Measurements from ENCODE around the gene MAPKAP1. TPM values are rescaled to one million over a fixed set of nuclear protein-coding genes. Genes with fewer than 3 reads are reported as not detected.

The MAPKAP1 gene
- total RNA-seq, 4 donors from 2014 or later: 46.7 to 63.0 (median 57.9) TPM

DNA sequence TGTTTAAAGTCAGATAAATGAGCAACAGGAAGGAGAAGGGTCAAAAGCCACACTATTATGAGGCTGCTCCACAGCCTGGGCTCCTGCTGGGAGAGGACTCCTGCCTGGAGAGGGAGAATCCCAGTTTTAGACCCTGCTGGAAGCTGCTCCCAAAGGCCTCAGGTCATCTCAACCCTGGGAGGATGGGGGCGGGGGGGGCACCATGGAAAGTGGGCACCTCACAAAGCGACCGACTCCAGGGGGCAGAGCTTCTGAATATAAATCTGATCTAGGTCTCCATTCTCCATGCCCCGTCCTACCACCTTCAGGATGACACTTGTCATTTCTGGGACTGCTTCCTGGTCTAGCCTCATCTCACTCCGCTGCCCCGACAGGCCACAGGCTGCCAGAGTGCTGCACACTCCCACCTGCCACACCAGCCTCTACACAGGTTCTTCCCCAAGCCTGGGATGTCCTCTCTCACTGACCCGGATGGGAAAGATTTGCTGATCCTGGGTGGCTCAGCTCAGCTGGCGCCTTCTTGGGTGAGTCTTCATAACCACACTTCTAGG, 262.0 kb downstream of the MAPKAP1 start:
- H3K4me3 ChIP-seq (ENCODE audit: low read depth, poor library complexity, severe bottlenecking): no peak overlapping the region
- no peak for DNase-seq (ENCODE audit: low spot score in 2 of 2)
- 91 to 95% methylated on average over 8 of the region's 8 CpGs for WGBS, 2 donors
- intact Hi-C loops (cut with DNase I; ENCODE audit: low total_unique reads): no loop called here
- no peak for TF ChIP-seq POLR2A (IDR thresholded peaks at IDR 0.05)
- TF ChIP-seq, protein P1, sequence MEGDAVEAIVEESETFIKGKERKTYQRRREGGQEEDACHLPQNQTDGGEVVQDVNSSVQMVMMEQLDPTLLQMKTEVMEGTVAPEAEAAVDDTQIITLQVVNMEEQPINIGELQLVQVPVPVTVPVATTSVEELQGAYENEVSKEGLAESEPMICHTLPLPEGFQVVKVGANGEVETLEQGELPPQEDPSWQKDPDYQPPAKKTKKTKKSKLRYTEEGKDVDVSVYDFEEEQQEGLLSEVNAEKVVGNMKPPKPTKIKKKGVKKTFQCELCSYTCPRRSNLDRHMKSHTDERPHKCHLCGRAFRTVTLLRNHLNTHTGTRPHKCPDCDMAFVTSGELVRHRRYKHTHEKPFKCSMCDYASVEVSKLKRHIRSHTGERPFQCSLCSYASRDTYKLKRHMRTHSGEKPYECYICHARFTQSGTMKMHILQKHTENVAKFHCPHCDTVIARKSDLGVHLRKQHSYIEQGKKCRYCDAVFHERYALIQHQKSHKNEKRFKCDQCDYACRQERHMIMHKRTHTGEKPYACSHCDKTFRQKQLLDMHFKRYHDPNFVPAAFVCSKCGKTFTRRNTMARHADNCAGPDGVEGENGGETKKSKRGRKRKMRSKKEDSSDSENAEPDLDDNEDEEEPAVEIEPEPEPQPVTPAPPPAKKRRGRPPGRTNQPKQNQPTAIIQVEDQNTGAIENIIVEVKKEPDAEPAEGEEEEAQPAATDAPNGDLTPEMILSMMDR (IDR thresholded peaks at IDR 0.05): no peak

DNA sequence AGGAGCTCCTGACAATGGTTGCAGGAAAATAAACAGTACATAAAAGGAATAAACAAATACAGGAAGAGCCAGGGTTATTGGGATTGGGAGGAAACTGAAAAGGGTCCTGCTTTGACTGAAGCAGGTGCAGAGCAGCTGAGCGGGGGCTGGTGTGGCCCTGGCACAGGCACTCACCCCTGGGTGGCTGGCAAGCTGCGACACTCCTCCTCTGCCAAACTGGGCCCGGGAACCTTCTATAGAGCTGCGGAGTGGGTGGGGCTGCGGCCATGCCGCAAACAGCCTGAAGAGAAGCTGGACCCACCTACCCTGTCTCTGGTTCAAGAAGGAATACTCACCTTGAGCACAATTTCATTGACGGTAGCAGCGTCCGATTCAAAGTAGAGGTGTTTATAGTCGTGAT, 262.8 kb downstream of the MAPKAP1 start:
- WGBS, 2 donors: 89 to 95% methylated on average over 10 of the region's 10 CpGs
- TF ChIP-seq, protein P1 (IDR thresholded peaks at IDR 0.05): no peak
- TF ChIP-seq POLR2A (IDR thresholded peaks at IDR 0.05): no peak

DNA sequence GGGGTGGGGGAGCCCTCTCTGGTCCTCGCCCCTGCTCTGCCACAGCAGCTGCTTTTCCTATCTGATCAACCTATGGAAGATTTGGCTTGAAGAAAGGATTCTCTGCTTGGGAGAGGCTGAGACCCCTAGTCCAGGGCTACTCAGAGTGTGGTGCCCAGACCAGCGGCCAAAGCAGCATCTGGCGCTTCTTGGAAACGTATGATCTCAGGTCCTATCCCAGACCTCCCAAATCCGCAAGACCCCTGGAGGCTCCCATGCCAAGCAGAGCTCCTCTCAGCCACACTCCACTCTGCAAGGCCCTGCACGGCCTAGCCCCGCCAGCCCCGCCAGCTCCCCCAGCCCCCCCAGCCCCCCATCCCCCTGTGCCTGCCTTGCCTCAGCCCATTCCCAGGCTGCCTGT, 263.6 kb downstream of the MAPKAP1 start:
- 98 to 100% methylated on average over 8 of the region's 8 CpGs for WGBS, 2 donors
- no peak overlapping the region for H3K4me3 ChIP-seq (ENCODE audit: low read depth, poor library complexity, severe bottlenecking)
- intact Hi-C loops (cut with DNase I; ENCODE audit: low total_unique reads): no loop called here
- DNase-seq (ENCODE audit: low spot score in 2 of 2): no peak
- TF ChIP-seq POLR2A (IDR thresholded peaks at IDR 0.05): no peak
- TF ChIP-seq, protein P1 (IDR thresholded peaks at IDR 0.05): no peak

More for the DNA sequence above, 262.8 kb downstream of the MAPKAP1 start:
- no peak for DNase-seq (ENCODE audit: low spot score in 2 of 2)
- intact Hi-C loops (cut with DNase I; ENCODE audit: low total_unique reads): no loop called here
- no peak overlapping the region for H3K4me3 ChIP-seq (ENCODE audit: low read depth, poor library complexity, severe bottlenecking)

DNA sequence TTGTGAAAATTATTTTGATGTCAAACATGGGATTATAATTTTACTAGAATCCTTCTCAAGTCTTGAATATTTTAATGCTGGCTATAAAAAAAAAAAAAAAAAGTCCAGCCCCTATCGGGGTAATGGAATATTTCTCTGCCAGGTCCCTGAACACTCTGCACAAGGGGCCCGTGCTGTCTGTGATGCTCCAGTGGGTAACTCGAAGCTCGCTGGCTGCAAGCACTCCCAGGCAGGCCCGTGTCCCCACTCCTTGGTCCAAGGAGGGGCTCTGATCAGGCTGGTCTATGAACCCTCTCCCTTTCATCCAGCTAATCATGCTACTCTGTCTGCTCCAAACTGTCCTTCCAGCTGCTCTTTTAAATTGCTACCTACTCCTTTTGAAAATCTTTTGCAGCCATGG, 264.6 kb downstream of the MAPKAP1 start:
- no peak for DNase-seq (ENCODE audit: low spot score in 2 of 2)
- TF ChIP-seq POLR2A (IDR thresholded peaks at IDR 0.05): no peak
- TF ChIP-seq, protein P1 (IDR thresholded peaks at IDR 0.05): no peak
- no peak overlapping the region for H3K4me3 ChIP-seq (ENCODE audit: low read depth, poor library complexity, severe bottlenecking)
- WGBS, 2 donors: 89 to 92% methylated on average over 5 of the region's 5 CpGs
- intact Hi-C loops (cut with DNase I; ENCODE audit: low total_unique reads): no loop called here

DNA sequence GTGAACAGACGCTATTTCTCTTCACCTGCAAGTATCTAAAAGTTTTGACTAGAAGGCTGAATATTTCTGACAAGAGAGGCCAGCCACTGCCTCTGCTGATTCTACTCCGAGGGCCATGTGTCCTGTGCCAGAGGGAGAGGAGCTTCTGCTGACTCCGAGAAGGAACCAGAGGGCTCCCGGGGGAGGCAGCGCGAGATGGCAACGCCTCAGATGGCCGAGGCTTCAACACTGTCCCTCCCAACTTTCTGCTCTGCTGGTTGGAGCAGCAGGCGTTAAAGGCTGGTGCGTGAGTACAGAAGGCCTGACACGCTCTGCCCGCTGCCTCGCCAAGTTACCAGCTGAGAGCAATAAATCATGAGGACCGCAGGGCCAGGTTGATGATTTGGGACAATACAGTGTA, 266.6 kb downstream of the MAPKAP1 start:
- H3K4me3 ChIP-seq (ENCODE audit: low read depth, poor library complexity, severe bottlenecking): no peak overlapping the region
- intact Hi-C loops (cut with DNase I; ENCODE audit: low total_unique reads): no loop called here
- DNase-seq (ENCODE audit: low spot score in 2 of 2): peak in 1 of 2 donors; percentile 80
- no peak for TF ChIP-seq POLR2A (IDR thresholded peaks at IDR 0.05)
- TF ChIP-seq, protein P1 (IDR thresholded peaks at IDR 0.05): no peak
- 65 to 81% methylated on average over 14 of the region's 14 CpGs for WGBS, 2 donors
